Epidermal melanocyte (primary cell): ENCODE measurements around the gene LYPD3.
A peak's percentile ranks its signal among the peaks of the same experiment; 100 is the strongest.
"Not testable (repeated sequence)": the region's sequence is repeated elsewhere in the genome, so short reads cannot be mapped to it uniquely, and the experiment has no call there.

Source experiments
- DNase-seq: peaks from one replicate; pipeline ENCODE4 v3.0.0; 2011; ENCODE audit warnings: low spot score; ENCODE audit not compliant: insufficient read length

LYPD3 gene

GRCh38 chr19:43462785-43463380, 2.5 kb downstream of the LYPD3 start:
- no peak for DNase-seq

DNA sequence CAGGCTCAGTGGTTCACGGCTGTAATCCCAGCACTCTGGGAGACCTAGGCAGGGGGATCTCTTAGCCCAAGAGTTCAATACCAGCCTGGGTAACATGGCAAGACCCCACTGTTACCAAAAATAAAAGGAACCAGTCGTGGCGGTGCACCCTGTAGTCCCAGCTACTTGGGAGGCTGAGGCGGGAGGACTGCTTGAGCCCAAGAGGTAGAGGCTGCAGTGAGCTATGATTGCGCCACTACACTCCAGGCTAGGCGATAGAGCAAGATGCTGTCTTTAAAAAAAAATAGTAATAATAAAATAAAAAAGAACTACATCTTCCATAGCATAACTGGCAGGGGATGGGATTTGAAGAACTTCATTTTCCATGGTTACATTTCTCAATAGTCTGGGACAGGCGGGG, 3.0 kb downstream of the LYPD3 start:
- no peak for DNase-seq

DNA sequence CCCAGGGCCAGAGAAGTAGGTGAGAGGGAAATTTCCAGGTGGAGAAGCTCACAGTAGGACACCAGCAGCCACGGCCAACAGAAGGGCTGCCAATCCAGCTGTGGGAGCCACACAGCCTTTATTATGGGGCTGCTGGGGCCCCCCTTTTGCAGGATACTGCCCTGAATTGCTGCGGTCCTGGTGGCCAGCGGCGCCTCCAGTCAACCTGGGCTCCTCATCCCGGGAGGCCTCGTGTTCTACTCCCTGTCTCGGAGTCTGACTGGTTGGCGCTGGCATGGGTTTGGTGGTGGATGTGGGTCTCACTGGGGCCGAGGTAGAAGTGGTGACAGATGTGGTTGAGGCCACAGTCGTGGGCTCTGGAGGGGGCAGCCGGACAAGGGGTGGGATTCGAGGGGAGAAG, 4.1 kb downstream of the LYPD3 start:
- DNase-seq, result no peak

- no peak for DNase-seq
Observed at GRCh38 chr19:43460362-43461016, 4.9 kb downstream of the LYPD3 start.

DNA sequence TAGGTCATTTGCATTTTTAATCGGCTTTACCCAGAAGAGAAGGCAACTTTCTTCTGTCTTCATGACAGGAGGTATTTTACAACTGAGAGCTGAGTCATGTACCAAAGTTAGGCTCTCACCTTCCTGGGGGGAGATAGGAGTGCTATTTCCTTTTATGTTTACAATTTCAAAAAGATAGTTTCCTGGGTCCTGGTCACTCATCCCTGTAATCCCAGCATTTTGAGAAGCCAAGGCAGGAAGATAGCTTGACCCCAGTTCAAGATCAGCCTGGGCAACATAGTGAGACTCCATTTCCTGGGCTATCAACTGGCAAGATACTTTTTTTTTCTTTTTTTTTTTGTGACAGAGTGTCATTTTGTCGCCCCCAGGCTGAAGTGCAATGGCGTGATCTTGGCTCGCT, 7.6 kb downstream of the LYPD3 start:
- no peak for DNase-seq

- no peak for DNase-seq
Observed at GRCh38 chr19:43455321-43456113, 9.9 kb downstream of the LYPD3 start.

DNA sequence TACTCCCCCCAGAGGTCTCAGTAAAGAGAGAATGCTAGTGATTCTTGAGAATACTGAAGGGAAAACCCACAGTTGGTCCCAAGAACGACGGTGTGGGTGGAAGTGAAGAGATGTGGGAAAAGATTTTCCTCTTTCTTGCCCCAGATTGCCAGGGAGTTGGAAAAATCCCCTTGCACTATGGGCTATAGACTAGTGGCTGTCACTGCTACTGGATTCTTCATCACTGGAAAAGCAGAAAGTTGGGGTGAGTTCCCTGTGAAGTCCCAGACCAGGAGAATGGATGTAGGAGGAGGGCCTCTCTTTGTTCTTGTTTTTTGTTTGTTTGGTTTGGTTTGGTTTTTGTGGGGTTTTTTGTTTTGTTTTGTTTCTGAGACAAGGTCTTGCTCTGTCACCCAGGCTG, 11.4 kb downstream of the LYPD3 start:
- no peak for DNase-seq

DNA sequence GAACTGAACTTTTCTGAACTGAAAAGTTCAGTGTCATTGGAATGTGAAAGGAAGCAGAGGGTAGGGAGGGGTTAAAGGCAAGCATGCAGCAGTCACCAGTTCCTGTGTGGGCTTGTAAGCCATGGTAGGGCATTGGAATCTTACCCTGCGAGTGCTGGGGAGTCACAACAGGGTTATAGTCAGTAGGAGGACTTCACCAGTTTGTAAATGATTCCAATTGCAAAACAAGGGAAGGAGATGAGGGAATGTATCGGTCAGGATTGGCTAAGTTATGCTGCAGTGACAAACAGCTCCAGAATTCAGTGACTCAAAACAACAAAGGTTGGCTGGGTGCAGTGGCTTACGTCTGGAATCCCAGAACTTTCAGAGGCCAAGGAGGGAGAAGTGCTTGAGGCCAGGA, 12.8 kb downstream of the LYPD3 start:
- no peak for DNase-seq

GRCh38 chr19:43450545-43450997, 14.8 kb downstream of the LYPD3 start:
- no peak for DNase-seq

- DNase-seq, result no peak
Observed at GRCh38 chr19:43447655-43448054, 17.8 kb downstream of the LYPD3 start.

DNA sequence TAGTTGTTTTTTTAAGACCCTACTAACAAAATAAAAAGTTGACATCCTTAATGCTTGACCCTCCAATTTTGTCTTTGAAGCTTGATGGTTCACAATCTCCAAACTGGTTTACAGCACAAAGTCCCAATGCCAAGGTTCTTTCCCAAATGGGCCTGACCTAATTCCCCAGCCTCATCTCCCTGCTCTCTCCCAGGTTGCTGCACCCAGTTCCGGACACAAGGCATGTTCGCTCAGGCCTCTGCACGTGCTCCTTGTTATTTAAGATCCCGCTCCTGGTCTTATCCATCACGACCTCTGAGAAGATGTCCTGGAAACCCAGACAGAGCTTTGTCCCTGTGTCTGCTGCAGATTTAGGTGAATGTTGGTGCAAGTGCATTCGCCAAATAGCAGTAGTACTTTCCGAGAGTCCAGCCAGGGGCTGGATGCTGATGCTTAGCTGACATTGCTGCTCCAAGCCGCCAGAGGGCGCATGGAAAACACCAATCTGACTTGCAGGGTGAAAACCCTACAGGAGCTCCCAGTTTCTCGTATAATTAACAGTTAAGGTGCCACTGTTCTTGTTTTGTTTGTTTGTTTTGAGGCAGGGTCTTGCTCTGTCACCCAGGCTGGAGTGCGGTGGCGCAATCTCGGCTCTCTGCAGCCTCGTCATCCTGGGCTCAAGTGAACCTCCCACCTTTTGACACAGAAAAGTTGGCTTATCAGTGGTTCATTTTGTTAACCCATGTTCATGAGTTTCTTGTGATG, 18.5 kb downstream of the LYPD3 start:
- DNase-seq, result peak; percentile 80

DNA sequence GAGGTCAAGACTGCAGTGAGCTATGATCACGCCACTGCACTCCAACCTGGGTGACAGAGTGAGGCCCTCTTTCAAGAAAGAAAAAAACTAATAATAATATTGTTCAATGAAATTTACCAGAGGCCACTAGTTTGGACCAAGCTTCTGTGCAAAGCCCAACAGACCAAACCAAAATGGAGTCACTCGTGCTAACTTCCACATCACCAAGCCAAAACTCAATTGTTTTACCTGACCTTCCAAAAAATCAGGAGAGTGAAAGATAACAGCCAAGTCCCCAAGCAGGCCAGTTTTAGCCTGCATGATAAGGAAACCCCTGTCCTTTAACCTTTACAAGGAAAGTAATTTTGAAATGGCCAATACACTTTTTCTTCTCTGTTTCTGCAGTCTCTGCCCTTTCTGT, 20.0 kb downstream of the LYPD3 start:
- no peak for DNase-seq

DNA sequence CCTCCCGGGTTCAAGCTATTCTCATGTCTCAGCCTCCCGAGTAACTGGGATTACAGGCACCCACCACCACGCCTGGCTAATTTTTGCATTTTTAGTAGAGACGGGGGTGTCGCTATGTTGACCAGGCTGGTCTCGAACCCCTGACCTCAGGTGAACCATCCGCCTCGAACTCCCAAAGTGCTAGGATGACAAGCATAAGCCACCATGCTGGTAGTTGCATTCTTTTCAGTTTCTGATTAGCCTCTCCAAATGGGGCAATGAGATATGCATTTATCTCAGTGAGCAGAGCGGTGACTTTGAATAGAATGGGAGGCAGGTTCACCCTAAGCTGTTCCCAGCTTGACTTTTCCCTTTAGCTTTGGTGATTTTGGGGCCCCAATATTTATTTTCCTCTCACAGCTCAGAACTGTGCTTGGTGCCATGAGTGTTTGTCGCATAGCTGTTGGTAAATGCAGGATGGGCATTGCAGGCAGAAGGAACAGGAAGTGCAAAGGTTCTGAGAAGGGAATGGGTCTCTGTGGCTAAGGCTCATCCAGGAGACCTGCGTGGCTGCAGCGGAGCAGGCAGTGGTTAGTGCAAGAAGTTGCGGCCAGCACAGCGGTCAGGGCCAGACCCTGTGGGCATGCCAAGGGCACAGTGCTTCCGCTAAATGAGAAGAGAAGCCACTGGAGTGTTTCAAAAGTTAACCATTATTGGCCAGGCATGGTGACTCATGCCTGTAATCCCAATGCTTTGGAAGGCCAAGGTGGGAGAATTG, 20.7 kb downstream of the LYPD3 start:
- no peak for DNase-seq

GRCh38 chr19:43444091-43444490, 21.3 kb downstream of the LYPD3 start:
- not testable (repeated sequence) for DNase-seq

GRCh38 chr19:43441716-43442115, 23.7 kb downstream of the LYPD3 start:
- DNase-seq, result no peak

GRCh38 chr19:43439709-43440063, 25.7 kb downstream of the LYPD3 start:
- no peak for DNase-seq

- DNase-seq, result no peak
Observed at GRCh38 chr19:43439032-43439708, 26.2 kb downstream of the LYPD3 start.

GRCh38 chr19:43438291-43439031, 26.9 kb downstream of the LYPD3 start:
- DNase-seq, result peak; percentile 52

GRCh38 chr19:43437712-43438111, 27.7 kb downstream of the LYPD3 start:
- DNase-seq, result no peak

DNA sequence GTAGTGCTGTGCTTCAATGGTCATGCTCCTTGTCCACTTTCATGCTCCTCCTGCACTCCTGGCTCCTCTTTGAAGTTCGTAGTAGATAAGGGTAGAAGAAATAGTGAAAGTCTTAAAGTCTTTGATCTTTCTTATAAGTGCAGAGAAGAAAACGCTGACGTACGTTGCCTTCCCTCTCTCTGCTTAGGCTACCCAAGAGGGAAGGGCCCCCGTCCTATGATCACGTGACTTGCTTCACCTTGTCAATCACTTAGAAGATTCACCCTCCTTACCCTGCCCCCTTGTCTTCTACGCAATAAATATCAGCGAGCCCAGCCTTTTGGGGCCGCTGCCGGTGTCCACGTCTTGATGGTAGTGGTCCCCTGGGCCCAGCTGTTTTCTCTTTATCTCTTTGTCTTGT, 28.1 kb downstream of the LYPD3 start:
- DNase-seq, result not testable (repeated sequence)
